Measurements from ENCODE around the gene AXIN2. TPM values are rescaled to one million over a fixed set of nuclear protein-coding genes. Genes with fewer than 3 reads are reported as not detected.
"Not testable (repeated sequence)": the region's sequence is repeated elsewhere in the genome, so short reads cannot be mapped to it uniquely, and the experiment has no call there.

Gene AXIN2
- total and polyA plus RNA-seq, 2 experiments from 2014 or later: 0.94 to 2.4 TPM

DNA sequence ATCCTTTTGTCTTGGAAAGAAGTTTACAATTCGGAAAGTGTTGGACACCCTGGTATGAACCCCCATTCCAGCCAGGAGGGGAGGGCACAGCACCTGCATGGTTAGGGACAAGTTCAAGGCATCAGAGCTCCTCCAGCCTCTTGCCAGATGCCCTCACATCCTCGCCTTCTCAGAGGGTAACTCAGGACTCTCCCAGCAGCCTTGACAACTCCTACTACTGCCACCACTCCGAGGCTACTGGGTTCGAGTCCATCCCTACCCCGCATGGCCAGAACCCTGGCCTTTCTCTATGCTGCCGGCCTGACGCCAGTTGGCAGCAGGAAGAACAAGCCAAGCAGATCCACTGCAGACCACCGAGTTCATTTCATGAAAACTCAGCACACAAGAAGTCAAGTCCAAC is 34.1 kb downstream of the AXIN2 start:
- Histone ChIP-seq H2AFZ (no peak overlapping the region), H3K4me3 (no peak overlapping the region), H3K4me1 (ENCODE audit: insufficient read depth) (peaks cover 15% of the 10 kb centered on the region; the same call in 1 of the 2 replicates), H3F3A (ENCODE audit: insufficient read depth) (no peaks in the 10 kb centered on the region), H3K79me2 (ENCODE audit: insufficient read depth) (no peaks in the 10 kb centered on the region), H3K36me3 (ENCODE audit: low read depth) (no peaks in the 10 kb centered on the region), H3K27ac (no peak overlapping the region), H3K27me3 (replicated peaks; ENCODE audit: insufficient read depth) (no peaks in the 10 kb centered on the region), H3K4me2 (ENCODE audit: unreplicated experiment) (no peak overlapping the region), H3K9me3 (ENCODE audit: low read depth) (no peaks in the 10 kb centered on the region), H3K9me2 (ENCODE audit: insufficient read depth) (no peaks in the 10 kb centered on the region), H4K20me1 (ENCODE audit: insufficient read depth) (no peaks in the 10 kb centered on the region), H3K9ac (no peak overlapping the region)
- WGBS, 2 experiments (ENCODE audit: low coverage in 1 of 2, low lambda C conversion rate in 2 of 2, missing lambda C conversion rate in 2 of 2): 49 to 52% methylated on average over 8 of the region's 8 CpGs
- DNase-seq: no peak
- in situ Hi-C loops (cut with MboI): no loop called here
- TF ChIP-seq EZH2 (IDR thresholded peaks at IDR 0.05; ENCODE audit: insufficient read depth, poor library complexity, severe bottlenecking) (no peak), EZH2phosphoT487 (IDR thresholded peaks at IDR 0.05; ENCODE audit: insufficient read depth, low read depth) (no peak)

- DNase-seq; H4K20me1 ChIP-seq (ENCODE audit: insufficient read depth); H3K9ac ChIP-seq; H3K27ac ChIP-seq; H3K9me3 ChIP-seq (ENCODE audit: low read depth); in situ Hi-C loops (cut with MboI); H3K4me3 ChIP-seq; H3K4me2 ChIP-seq (ENCODE audit: unreplicated experiment); H3K9me2 ChIP-seq (ENCODE audit: insufficient read depth); H2AFZ ChIP-seq; H3F3A ChIP-seq (ENCODE audit: insufficient read depth); H3K36me3 ChIP-seq (ENCODE audit: low read depth); H3K27me3 ChIP-seq (replicated peaks; ENCODE audit: insufficient read depth); H3K79me2 ChIP-seq (ENCODE audit: insufficient read depth): not testable (repeated sequence)
- 92 to 97% methylated on average over 7 of the region's 7 CpGs for WGBS, 2 experiments (ENCODE audit: low coverage in 1 of 2, low lambda C conversion rate in 2 of 2, missing lambda C conversion rate in 2 of 2)
- peaks cover 12% of the 10 kb centered on the region; the same call in 1 of the 2 replicates for H3K4me1 ChIP-seq (ENCODE audit: insufficient read depth)
These were observed 34.6 kb downstream of the AXIN2 start for GRCh38 chr17:65526854-65527253.

DNA sequence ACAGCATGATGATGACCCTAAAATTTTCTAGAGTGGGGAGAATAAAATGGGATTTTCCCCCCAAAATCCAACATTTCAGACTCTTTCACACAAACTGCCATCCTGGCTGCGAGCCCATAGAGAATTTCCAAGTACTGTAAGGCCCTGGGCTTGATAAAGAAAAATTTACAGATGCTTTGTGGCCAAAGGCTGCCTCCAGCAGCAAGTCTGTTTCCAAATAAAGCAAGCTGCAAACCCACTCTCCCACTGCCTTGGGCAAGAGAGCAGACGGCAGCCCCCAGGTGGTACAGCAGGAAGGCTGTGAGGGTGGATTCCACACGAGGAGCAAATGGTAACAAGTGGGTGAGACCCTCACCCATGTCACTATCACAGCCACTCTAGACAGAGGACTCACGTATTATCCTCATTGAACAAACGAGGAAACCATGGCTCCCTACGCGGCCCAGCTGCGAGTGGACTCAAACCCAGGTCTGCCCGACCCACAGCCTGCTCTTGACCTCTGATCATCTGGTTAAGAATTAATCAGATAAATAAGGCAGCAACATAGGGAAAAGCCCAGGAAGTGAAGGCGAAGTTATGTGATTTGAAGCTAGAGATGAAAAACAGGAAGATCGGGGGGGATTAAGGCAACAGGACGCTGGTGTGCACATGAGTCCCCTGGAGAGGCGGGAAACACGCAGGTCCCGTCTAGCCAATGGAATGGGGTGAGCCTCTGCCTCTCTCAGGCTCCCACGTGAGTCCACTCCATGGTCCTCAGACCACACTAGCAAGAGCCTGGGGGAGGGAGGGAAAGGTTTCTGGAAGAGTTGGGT is 37.4 kb downstream of the AXIN2 start:
- WGBS, 2 experiments (ENCODE audit: low coverage in 1 of 2, low lambda C conversion rate in 2 of 2, missing lambda C conversion rate in 2 of 2): 79 to 81% methylated on average over 16 of the region's 16 CpGs
- Histone ChIP-seq H3K4me1 (ENCODE audit: insufficient read depth) (no peaks in the 10 kb centered on the region), H3K9me3 (ENCODE audit: low read depth) (no peaks in the 10 kb centered on the region), H3K4me3 (no peak overlapping the region), H2AFZ (no peak overlapping the region), H3K9me2 (ENCODE audit: insufficient read depth) (no peaks in the 10 kb centered on the region), H3K27ac (no peak overlapping the region), H3K9ac (no peak overlapping the region), H3K36me3 (ENCODE audit: low read depth) (no peaks in the 10 kb centered on the region), H3F3A (ENCODE audit: insufficient read depth) (no peaks in the 10 kb centered on the region), H3K79me2 (ENCODE audit: insufficient read depth) (no peaks in the 10 kb centered on the region), H3K4me2 (ENCODE audit: unreplicated experiment) (no peak overlapping the region), H4K20me1 (ENCODE audit: insufficient read depth) (no peaks in the 10 kb centered on the region), H3K27me3 (replicated peaks; ENCODE audit: insufficient read depth) (no peaks in the 10 kb centered on the region)
- in situ Hi-C loops (cut with MboI): no loop called here
- DNase-seq: no peak
- no peak for TF ChIP-seq EZH2 (IDR thresholded peaks at IDR 0.05; ENCODE audit: insufficient read depth, poor library complexity, severe bottlenecking)
- no peak for TF ChIP-seq EZH2phosphoT487 (IDR thresholded peaks at IDR 0.05; ENCODE audit: insufficient read depth, low read depth)

- H3K9me2 ChIP-seq (ENCODE audit: insufficient read depth): no peaks in the 10 kb centered on the region
- in situ Hi-C loops (cut with MboI): no loop called here
- WGBS, 2 experiments (ENCODE audit: low coverage in 1 of 2, low lambda C conversion rate in 2 of 2, missing lambda C conversion rate in 2 of 2): 92 to 100% methylated on average over 1 of the region's 1 CpG
- no peaks in the 10 kb centered on the region for H4K20me1 ChIP-seq (ENCODE audit: insufficient read depth)
- TF ChIP-seq EZH2phosphoT487 (IDR thresholded peaks at IDR 0.05; ENCODE audit: insufficient read depth, low read depth): no peak
- no peak for TF ChIP-seq EZH2 (IDR thresholded peaks at IDR 0.05; ENCODE audit: insufficient read depth, poor library complexity, severe bottlenecking)
- H3K4me1 ChIP-seq (ENCODE audit: insufficient read depth): no peaks in the 10 kb centered on the region
- H3K27me3 ChIP-seq (replicated peaks; ENCODE audit: insufficient read depth): no peaks in the 10 kb centered on the region
- H2AFZ ChIP-seq: no peak overlapping the region
- H3K27ac ChIP-seq: no peak overlapping the region
- H3K4me3 ChIP-seq: no peak overlapping the region
- H3K36me3 ChIP-seq (ENCODE audit: low read depth): no peaks in the 10 kb centered on the region
- DNase-seq: no peak
- no peak overlapping the region for H3K4me2 ChIP-seq (ENCODE audit: unreplicated experiment)
- H3F3A ChIP-seq (ENCODE audit: insufficient read depth): no peaks in the 10 kb centered on the region
- no peaks in the 10 kb centered on the region for H3K9me3 ChIP-seq (ENCODE audit: low read depth)
- H3K9ac ChIP-seq: no peak overlapping the region
- H3K79me2 ChIP-seq (ENCODE audit: insufficient read depth): no peaks in the 10 kb centered on the region
These were observed 38.0 kb downstream of the AXIN2 start for GRCh38 chr17:65523411-65523810.
